NCI-H748 (cell line): ENCODE data around the gene PAMR1.

Experiments used
- DNase-seq: peaks from one replicate; lab custom pipeline; 2025; ENCODE audit not compliant: unreplicated experiment; lab: John Stamatoyannopoulos, UW

The PAMR1 gene

GRCh38 chr11:35496416-35496815 is 29.0 kb downstream of the PAMR1 start:
- DNase-seq = no peak

DNA sequence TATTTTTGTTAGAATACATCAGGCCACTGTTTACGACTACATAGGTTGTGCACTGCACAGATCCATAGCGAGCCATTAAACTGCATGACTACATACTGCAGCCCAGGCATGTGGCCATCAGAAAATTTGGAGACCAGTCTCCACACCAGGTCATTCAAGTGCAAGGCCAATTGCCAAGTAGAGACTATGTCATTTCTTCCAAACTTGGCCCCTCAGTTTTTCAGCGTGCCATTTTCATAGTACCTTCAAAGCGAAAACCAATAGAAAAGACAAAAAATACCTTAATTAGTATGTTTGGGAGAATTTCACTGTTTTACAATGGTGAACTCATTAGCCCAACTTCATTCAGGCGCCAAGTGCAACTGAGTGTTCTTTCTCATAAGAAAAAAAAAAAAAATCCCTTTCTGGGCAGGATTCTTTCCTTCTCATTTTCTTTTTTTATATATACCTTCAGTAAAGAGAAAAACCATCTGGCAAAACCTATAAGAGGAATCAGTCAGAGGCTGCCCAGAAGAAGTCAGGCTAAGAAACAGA is 30.4 kb downstream of the PAMR1 start:
- DNase-seq = no peak

DNA sequence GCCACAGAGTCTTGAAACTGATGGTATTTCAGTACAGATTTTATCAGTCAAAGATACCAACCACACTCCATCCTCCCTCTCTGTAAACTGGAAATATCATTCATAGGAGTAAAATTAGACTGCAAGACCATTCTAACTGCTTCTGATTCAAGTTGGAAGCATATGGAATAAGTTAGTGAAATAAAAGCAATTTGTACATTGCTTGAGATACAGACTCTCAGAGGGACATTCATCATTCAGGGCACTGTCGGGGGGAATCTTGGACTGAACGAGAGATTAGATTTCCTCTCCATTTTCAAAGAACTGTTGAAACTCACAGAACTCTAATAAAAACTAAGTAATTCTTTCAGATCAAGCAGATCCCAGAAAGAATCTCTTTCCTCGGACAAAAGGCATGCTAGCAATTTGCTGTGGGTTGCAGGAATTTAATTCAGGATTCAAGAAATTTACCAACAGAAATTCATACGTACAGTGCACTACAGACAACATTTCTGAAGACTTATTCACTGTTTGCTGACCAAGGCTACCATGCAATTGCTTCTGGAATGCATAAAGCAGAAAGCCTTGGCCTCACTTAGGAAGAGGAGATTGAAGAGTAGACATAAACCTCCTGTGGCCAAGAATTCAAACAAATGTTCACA is 34.1 kb downstream of the PAMR1 start:
- DNase-seq = no peak

DNA sequence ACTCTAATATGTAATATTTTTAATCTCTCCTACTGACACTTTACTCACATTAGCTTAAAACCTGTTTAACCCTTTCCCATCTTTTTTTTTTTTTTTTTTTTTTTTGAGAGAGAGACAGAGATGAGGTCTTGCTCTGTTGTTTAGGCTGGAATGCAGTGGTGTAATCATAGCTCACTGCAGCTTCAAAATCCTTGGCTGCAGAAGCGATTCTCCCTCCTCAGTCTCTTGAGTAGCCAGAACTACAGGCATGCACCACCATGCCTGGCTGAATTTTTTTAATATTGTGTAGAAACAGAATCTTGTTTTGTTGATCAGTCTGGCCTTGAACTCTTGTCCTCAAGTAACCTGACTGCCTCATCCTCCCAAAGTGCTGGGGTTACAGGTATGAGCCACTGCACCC is 37.3 kb downstream of the PAMR1 start:
- no peak for DNase-seq

DNA sequence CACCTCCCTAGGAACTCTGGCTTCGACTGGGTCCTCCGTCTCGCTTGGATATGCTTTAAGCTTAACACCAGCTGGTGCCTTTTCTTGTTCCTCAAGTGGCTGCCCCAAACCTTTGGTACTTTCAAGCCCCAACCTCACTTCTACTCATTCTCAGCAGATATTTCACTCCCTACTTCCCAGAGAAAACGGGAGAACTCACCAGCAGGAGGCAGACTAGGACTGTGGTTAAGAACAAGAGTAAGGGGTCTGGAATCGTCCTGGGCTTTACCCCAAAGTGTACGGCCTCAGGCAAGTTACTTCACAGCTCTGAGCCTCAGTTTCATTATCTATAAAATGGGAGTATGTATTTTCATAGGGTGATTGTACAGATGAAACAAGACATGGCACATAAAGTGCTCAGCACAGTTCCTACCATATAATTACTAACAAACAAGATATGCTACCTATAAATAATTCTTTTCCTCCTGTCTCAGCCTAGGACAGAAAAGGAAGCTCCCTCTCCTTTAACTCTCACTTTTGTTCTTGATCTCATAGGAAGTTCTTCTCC is 37.8 kb downstream of the PAMR1 start:
- peak; percentile 78 for DNase-seq

GRCh38 chr11:35486934-35487333 is 38.5 kb downstream of the PAMR1 start:
- no peak for DNase-seq

- no peak for DNase-seq
Observed at GRCh38 chr11:35486446-35486845, 39.0 kb downstream of the PAMR1 start.

- peak; percentile 86 for DNase-seq
Observed at GRCh38 chr11:35485656-35486322, 39.6 kb downstream of the PAMR1 start.

GRCh38 chr11:35484435-35484834 is 41.0 kb downstream of the PAMR1 start:
- DNase-seq = no peak

DNA sequence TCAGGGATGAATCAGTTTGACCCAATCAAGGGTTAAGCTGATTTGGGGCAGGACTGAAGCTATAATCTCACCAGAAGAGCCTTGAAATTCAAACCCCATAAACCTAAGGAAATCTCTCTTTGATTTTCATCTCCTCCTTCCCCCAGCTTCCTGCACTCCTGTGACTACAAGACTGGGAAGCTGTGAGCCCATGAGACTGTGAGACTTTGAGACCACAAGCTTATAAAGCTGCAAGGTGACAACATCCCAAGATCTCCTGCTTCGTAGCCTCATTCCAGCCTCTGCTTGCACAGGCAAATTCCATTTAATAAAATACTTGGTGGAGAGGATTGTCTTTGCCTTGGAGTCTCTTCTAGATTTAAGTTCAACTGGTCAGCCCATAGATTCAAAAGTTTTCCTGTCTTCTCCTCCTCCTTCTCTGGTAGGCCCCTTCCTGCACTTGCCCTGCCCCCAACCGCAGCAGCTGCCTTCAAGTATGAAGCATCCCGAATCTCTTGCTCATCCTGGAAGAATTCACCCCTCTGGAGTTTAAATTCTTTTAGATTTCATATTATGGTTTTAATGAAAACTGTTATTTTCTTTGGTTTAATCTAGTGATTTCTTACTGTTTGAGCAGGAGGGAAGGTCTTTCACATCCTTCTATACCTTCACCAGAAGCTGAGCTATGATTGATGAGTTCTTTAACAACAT is 42.1 kb downstream of the PAMR1 start:
- DNase-seq = no peak

DNA sequence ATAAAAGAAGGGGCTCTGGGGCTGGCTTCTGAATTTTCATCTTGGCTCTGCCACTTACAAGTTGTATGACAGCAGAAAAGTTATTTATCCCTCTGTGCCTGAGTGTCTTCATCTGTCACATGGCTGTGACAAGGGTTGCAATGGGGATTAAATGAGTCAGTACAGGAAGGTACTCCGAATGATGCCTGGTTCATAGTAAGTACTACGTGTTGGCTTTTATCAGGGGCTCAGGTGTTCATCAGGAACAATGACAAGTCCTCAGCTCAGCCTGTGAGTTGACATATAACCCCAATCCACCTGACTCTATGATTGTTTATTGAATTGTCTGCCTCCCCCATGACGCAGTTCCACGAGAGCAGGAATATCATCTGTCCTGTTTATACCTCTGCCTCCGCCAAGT is 45.7 kb downstream of the PAMR1 start:
- DNase-seq = peak; percentile 53

DNA sequence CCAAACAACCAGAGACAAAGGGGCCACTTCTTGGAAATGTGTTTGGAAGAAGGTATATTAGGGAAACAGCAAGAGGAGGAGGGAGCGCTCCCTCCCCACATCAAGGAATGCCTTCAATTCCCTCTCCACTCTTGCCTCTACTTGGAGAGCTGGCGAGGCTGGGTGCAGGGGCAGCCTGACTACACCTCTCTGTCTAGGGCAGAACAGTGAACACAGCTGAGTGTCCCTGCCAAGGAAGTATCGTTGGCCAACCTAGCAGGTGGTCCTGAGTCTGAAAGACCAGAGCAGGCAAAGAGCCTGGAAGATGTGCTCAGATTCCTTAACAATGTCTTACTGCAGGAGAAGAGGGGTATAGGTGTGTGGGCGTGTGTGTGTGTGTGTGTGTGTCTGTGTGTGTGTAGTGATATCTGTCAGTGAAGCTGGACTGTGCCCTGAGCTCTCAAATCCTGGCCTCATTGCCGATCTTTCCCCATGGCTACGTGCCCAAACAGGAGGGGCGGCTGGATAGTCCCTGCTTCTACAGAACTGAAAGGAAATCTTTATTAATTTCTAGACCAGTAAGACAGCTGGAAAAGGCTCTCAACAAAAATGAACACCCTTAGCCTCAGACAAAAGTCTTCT is 46.8 kb downstream of the PAMR1 start:
- DNase-seq = no peak

DNA sequence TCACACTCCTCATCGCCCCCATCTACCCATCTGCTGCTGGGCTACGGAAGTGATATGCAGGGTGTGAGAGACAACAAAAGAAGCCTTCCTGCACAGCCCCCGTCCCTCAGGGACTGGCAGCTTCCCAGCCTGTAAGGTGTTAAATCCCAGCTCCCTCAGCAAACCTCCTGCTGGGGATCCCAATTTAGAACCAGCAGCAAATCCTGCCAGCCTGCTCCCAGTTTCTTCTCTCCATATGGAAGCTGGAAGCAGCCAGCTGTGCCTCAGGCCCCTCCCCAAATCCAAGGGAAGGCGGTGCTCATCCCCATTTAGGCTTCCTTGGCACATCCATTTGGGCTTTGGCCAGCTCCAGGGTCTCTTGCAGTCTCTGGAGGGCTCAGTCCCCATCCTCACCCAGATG is 47.5 kb downstream of the PAMR1 start:
- DNase-seq = no peak

GRCh38 chr11:35474688-35475087 is 50.7 kb downstream of the PAMR1 start:
- DNase-seq = peak; percentile 69

- peak; percentile 17 for DNase-seq
Observed at GRCh38 chr11:35473795-35474374, 51.5 kb downstream of the PAMR1 start.

DNA sequence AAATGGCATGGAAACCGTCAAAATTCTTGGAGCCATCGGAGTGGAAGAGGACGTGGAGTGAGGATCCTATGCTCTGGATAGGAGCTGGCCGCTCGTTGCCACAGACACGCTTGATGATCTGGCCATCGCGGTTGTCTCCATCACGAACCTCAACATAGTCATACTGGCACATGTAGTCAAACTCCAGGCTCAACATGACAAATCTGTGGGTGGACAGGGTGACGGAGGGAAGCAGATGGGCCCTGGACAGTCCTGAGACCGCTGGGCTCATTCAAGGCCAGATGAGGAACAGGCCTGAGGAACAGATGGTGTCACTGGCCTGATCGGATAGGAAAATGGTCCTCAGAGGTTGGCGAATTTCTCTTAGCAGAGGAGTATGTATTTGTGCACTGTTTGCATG is 54.8 kb downstream of the PAMR1 start:
- DNase-seq = no peak

DNA sequence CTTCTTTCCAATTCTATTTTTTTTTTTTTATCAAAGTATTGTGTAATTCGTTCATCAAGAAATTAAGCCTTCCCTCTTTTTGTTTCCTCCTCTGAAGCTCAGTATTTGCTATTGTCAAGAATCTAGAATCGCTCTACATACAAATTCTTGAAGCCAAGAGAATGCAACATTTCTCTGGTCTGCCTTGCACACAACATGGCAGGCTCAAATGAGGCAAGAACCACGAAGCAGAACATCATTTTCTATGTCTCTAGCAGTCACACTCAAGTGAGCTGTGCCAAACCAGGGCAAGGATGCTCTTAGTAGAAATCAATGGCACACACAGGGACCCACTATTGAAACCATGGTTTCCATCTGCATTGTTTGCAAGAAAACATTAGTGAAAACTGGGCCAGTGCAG is 59.4 kb downstream of the PAMR1 start:
- DNase-seq = no peak

- DNase-seq = peak; percentile 35
Observed at GRCh38 chr11:35464308-35464707, 61.1 kb downstream of the PAMR1 start.

DNA sequence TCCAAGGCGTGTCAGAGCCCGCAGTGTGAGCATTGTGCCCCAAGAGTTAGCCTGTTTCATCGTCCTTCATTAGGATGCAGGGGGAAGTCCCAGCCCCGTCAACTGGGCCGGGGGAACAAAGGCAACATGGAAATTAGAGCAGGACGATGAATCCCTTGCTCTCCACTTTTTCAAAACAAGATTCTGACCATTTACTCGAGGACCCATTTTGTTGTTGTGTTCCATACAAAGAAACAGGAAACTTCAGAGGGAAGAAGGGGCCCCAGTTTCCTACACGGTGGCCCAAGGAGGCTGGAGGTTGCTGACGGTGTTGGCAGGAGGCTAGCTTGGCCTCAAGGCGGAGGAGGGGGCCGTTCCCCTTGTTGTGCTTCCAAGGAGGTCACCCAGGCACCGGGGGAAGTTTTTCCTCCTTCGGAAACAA is 62.1 kb downstream of the PAMR1 start:
- no peak for DNase-seq

DNA sequence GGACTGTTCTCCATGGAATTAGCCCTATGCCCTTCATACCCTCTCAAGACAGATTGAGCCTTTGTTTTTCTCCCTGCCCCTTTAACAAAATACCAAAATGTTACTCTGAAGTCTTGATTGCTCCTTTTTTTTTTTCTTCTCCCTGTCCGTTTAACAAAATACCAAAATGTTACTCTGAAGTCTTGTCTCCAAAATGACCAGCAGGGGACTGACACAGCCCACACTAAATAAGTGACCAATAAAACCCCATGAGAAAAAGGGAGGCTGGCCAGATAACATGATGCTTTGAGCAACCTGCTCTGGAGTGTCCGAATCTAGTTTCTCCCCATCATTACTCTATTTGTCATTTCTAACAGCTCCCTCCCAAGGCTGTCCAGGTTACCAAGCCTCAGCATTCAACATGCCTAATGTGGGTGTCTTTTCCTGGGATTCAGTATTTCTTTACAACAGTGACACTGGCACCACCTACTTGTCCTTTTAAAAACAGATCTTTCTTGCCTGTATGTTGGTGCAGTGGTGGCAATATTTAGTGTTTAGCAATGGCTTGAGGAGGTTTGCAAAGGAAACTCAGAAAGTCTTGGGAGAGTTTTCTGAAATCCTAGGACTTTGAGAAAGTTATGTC is 63.4 kb downstream of the PAMR1 start:
- no peak for DNase-seq

DNA sequence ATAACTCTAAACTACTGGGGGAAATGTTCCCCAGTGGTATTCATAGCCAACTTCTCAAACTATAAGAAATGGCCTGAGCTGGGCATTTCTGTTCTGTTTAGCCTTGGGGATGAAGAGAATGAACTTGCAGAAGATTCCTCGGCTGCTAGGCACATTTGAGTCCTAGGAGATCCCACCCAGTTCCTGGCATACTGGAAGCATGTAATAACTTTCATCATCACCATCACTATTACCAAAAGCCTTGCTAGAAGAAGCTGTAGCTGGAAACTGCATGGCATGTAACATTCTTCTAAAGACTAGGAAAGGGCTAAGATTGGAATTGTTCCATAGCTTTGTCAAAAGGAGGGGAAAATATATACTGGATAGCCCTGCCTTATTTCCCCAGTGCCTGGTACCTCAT is 65.9 kb downstream of the PAMR1 start:
- DNase-seq = no peak
